ENCODE data around the gene MICAL2. TPM values are rescaled to one million over a fixed set of nuclear protein-coding genes. Genes with fewer than 3 reads are reported as not detected.

Gene MICAL2
- polyA plus RNA-seq, 2 of the 4 experiments (the other 2 are of a cell fraction): 39.8 to 42.1 TPM

- H3K4me3 ChIP-seq: no peak overlapping the region
- ChIA-PET POLR2A (no interaction called here), CTCF (interaction anchor here (0.6 to 1.2 kb wide), 5 partner anchors 17 to 130 kb away, joined by 3 read pairs; no protein-coding TSS in a partner anchor)
- H3K4me1 ChIP-seq: peaks cover 95% of the 10 kb centered on the region
- no peak for FAIRE-seq
- DNase-seq (ENCODE audit: low read depth in 1 of 2, low spot score in 1 of 2): peak in 1 of 2 experiments; percentile 21
- 61% methylated on average over 3 of the region's 3 CpGs for WGBS (ENCODE audit: missing lambda C conversion rate)
- H3K27ac ChIP-seq: peak overlapping the region; percentile 82 to 83; a peak in 5 of 6 replicates
- H3K4me2 ChIP-seq: peak overlapping the region; percentile 33; the same call in 1 of the 3 replicates
- H3K9me3 ChIP-seq: no peaks in the 10 kb centered on the region
- no peak for ATAC-seq
- no peak for TF ChIP-seq FOSL2 (IDR thresholded peaks at IDR 0.05)
- 0 out of 2 replicates have a peak, but pooled peaks have one; percentile 18 for TF ChIP-seq FOSL2 (CRISPR knock-in tag; IDR thresholded peaks at IDR 0.05)
- no peak for TF ChIP-seq HDAC2 (IDR thresholded peaks at IDR 0.05)
- 0 out of 4 replicates have a peak, but pooled peaks of 1 of the 2 experiments have one; percentile 21 for TF ChIP-seq CEBPB (IDR thresholded peaks at IDR 0.05)
- peak in 1 of 2 experiments; percentile 18; a peak in 1 of 5 replicates for TF ChIP-seq JUN (IDR thresholded peaks at IDR 0.05)
Observed at GRCh38 chr11:12177739-12178338, 67.4 kb downstream of the MICAL2 start.

- H3K27ac ChIP-seq: peak overlapping the region; percentile 82 to 83
- no peak for DNase-seq (ENCODE audit: low read depth in 1 of 2, low spot score in 1 of 2)
- TF ChIP-seq E2F6 (IDR thresholded peaks at IDR 0.05; ENCODE audit: borderline replicate concordance, low read depth): no peak
- no peak for TF ChIP-seq HOXB13 (CRISPR knock-in tag; IDR thresholded peaks at IDR 0.05; ENCODE audit: low read depth)
- TF ChIP-seq EP300 (IDR thresholded peaks at IDR 0.05): no peak
- no peak for TF ChIP-seq HEYL (CRISPR knock-in tag; IDR thresholded peaks at IDR 0.05)
- TF ChIP-seq BHLHE40 (IDR thresholded peaks at IDR 0.05; ENCODE audit: low read depth, low read length): no peak
- TF ChIP-seq USF2 (IDR thresholded peaks at IDR 0.05): no peak
- peak in 1 of 2 experiments; percentile 10; a peak in 2 of 6 replicates for ATAC-seq
- no peak for FAIRE-seq
- peaks cover 94% of the 10 kb centered on the region for H3K4me1 ChIP-seq
- ChIA-PET CTCF (interaction anchor here (1.0 to 1.5 kb wide), 3 partner anchors 11 to 131 kb away, joined by 3 to 4 read pairs (median 3); no protein-coding TSS in a partner anchor), POLR2A (no interaction called here)
- H3K4me2 ChIP-seq: 0 out of 3 replicates have a peak overlapping the region, but pooled peaks have one; percentile 7
- H3K9me3 ChIP-seq: no peaks in the 10 kb centered on the region
- 88% methylated on average over 5 of the region's 5 CpGs for WGBS (ENCODE audit: missing lambda C conversion rate)
- no peak overlapping the region for H3K4me3 ChIP-seq
Observed at GRCh38 chr11:12179019-12179418, 68.6 kb downstream of the MICAL2 start.

- H3K4me3 ChIP-seq: no peak overlapping the region
- POLR2A ChIA-PET: no interaction called here
- TF ChIP-seq KDM1A (IDR thresholded peaks at IDR 0.05; ENCODE audit: low read depth) (no peak), ESRRA (IDR thresholded peaks at IDR 0.05; ENCODE audit: borderline replicate concordance, low read length) (no peak), RFX5 (IDR thresholded peaks at IDR 0.05) (no peak), NR3C1 (IDR thresholded peaks at IDR 0.05) (no peak), HMGXB4 (CRISPR knock-in tag; IDR thresholded peaks at IDR 0.05; ENCODE audit: borderline replicate concordance) (no peak), HOXA7 (CRISPR knock-in tag; IDR thresholded peaks at IDR 0.05) (no peak), MAZ (IDR thresholded peaks at IDR 0.05; ENCODE audit: borderline replicate concordance, low read depth, low read length) (no peak), ZC3H11A (IDR thresholded peaks at IDR 0.05) (no peak), ATOH8 (CRISPR knock-in tag; IDR thresholded peaks at IDR 0.05; ENCODE audit: low read depth) (no peak), FOSL2 (IDR thresholded peaks at IDR 0.05) (no peak), FOSL2 (CRISPR knock-in tag; IDR thresholded peaks at IDR 0.05) (no peak), PHF8 (IDR thresholded peaks at IDR 0.05; ENCODE audit: borderline replicate concordance, low read depth) (no peak), EHF (CRISPR knock-in tag; IDR thresholded peaks at IDR 0.05) (no peak), CEBPB (IDR thresholded peaks at IDR 0.05) (no peak), HES2 (IDR thresholded peaks at IDR 0.05) (no peak), POLR2A (IDR thresholded peaks at IDR 0.05; ENCODE audit: low read length) (no peak)
- DNase-seq (ENCODE audit: low read depth in 1 of 2, low spot score in 1 of 2): no peak
- no peaks in the 10 kb centered on the region for H3K9me3 ChIP-seq
- no peak for FAIRE-seq
- H3K4me2 ChIP-seq: 0 out of 3 replicates have a peak overlapping the region, but pooled peaks have one; percentile 7
- WGBS (ENCODE audit: missing lambda C conversion rate): 76% methylated on average over 4 of the region's 4 CpGs
- H3K4me1 ChIP-seq: peaks cover 94% of the 10 kb centered on the region
- ATAC-seq: no peak
- peak overlapping the region; percentile 82 to 83 for H3K27ac ChIP-seq
- CTCF ChIA-PET: interaction anchor here (0.8 to 1.5 kb wide), 3 partner anchors 8 to 103 kb away, joined by 3 to 4 read pairs (median 3); no protein-coding TSS in a partner anchor
Observed at GRCh38 chr11:12179531-12179930, 69.1 kb downstream of the MICAL2 start.

Measured in A549 (cell line).